H1 (cell line): ENCODE measurements around the gene CDCA5. TPM values are rescaled to one million over a fixed set of nuclear protein-coding genes. Genes with fewer than 3 reads are reported as not detected.

Experiments
- CBX5 ChIP-seq: fragments of 300-800, 300-1000 bp; sonication (generic); IDR thresholded peaks from 2 replicates; pipeline ENCODE4 v1.7.1; 2016; ENCODE audit warnings: antibody characterized with exemption, low read length, low read depth
- CHD2 ChIP-seq: IDR thresholded peaks from 2 replicates; pipeline ENCODE4 v1.6.1; 2012; ENCODE audit warnings: low read length, improper control_type of control experiment
- CTBP2 ChIP-seq: IDR thresholded peaks from 2 replicates; pipeline ENCODE4 v1.7.0; 2011; ENCODE audit warnings: borderline replicate concordance, mild to moderate bottlenecking, moderate library complexity, mixed read lengths, low read length; ENCODE audit not compliant: insufficient read depth, insufficient read length
- NRF1 ChIP-seq: IDR thresholded peaks from 2 replicates; pipeline ENCODE4 v1.6.1; 2011; ENCODE audit warnings: mild to moderate bottlenecking, low read depth, low read length, improper control_type of control experiment
- POLR2AphosphoS5 ChIP-seq: IDR thresholded peaks from 2 replicates; pipeline ENCODE4 v1.6.1; 2011; ENCODE audit warnings: low read depth, low read length
- SIRT6 ChIP-seq: IDR thresholded peaks from one replicate; pipeline ENCODE4 v1.7.1; 2012; ENCODE audit warnings: low read length, inconsistent platforms
- SIX5 ChIP-seq: IDR thresholded peaks from 2 replicates; pipeline ENCODE4 v1.6.1; 2011; ENCODE audit warnings: mild to moderate bottlenecking, low read depth, low read length
- TAF7 ChIP-seq: optimal IDR thresholded peaks from 2 replicates; pipeline ENCODE3; 2011; ENCODE audit warnings: low read depth, mild to moderate bottlenecking, inconsistent platforms, low read length, moderate library complexity, borderline replicate concordance
- TBP ChIP-seq: IDR thresholded peaks from 2 replicates; pipeline ENCODE4 v1.6.1; 2011; ENCODE audit warnings: low read depth, low read length, improper control_type of control experiment
- ZNF274 ChIP-seq: IDR thresholded peaks from 2 replicates; pipeline ENCODE4 v1.7.0; 2012; ENCODE audit warnings: low read length, borderline replicate concordance; ENCODE audit errors: extremely low read depth
- polyA plus RNA-seq, 7 experiments: library from polyadenylated mRNA; depleted of rRNA in 3 of 7; stranded (reverse) in 5 of 7; unstranded in 2 of 7; fragments of >200 nt in 5 of 7; fragments of 200-250 nt in 2 of 7; gene quantifications; 1 replicate in 5 of 7; 2 replicates in 1 of 7; 4 replicates in 1 of 7; pipeline versions ENCODE4 v1.2.1 to v1.2.3, GENCODE V29; 2011 to 2013; ENCODE audit warnings: missing spikeins in 2 of 7, mixed read lengths in 2 of 7
- total RNA-seq: library from RNA; stranded (reverse); fragmentation: NEBNext Ultra II Directional; extraction: Animal tissue kit (Norgen Biotek cat#: 25700); gene quantifications from 2 replicates; pipeline ENCODE4 v1.2.1, GENCODE V29; 2021
- TF ChIP-seq, protein P1 (sequence below): fragments of 300-600 bp; sonication (generic); IDR thresholded peaks from 2 replicates; pipeline ENCODE4 v1.7.1; 2012; ENCODE audit warnings: low read length, moderate library complexity, mild to moderate bottlenecking, inconsistent platforms; ENCODE audit not compliant: insufficient replicate concordance

The CDCA5 gene
- total and polyA plus RNA-seq, 2 of the 8 experiments (the other 6 are each of a cell fraction or from before 2014, with no cell fraction given) = 39.2 to 87.0 TPM

GRCh38 chr11:65087827-65088226, 4.0 kb upstream of the CDCA5 start (continued):
- TF ChIP-seq, protein P1, sequence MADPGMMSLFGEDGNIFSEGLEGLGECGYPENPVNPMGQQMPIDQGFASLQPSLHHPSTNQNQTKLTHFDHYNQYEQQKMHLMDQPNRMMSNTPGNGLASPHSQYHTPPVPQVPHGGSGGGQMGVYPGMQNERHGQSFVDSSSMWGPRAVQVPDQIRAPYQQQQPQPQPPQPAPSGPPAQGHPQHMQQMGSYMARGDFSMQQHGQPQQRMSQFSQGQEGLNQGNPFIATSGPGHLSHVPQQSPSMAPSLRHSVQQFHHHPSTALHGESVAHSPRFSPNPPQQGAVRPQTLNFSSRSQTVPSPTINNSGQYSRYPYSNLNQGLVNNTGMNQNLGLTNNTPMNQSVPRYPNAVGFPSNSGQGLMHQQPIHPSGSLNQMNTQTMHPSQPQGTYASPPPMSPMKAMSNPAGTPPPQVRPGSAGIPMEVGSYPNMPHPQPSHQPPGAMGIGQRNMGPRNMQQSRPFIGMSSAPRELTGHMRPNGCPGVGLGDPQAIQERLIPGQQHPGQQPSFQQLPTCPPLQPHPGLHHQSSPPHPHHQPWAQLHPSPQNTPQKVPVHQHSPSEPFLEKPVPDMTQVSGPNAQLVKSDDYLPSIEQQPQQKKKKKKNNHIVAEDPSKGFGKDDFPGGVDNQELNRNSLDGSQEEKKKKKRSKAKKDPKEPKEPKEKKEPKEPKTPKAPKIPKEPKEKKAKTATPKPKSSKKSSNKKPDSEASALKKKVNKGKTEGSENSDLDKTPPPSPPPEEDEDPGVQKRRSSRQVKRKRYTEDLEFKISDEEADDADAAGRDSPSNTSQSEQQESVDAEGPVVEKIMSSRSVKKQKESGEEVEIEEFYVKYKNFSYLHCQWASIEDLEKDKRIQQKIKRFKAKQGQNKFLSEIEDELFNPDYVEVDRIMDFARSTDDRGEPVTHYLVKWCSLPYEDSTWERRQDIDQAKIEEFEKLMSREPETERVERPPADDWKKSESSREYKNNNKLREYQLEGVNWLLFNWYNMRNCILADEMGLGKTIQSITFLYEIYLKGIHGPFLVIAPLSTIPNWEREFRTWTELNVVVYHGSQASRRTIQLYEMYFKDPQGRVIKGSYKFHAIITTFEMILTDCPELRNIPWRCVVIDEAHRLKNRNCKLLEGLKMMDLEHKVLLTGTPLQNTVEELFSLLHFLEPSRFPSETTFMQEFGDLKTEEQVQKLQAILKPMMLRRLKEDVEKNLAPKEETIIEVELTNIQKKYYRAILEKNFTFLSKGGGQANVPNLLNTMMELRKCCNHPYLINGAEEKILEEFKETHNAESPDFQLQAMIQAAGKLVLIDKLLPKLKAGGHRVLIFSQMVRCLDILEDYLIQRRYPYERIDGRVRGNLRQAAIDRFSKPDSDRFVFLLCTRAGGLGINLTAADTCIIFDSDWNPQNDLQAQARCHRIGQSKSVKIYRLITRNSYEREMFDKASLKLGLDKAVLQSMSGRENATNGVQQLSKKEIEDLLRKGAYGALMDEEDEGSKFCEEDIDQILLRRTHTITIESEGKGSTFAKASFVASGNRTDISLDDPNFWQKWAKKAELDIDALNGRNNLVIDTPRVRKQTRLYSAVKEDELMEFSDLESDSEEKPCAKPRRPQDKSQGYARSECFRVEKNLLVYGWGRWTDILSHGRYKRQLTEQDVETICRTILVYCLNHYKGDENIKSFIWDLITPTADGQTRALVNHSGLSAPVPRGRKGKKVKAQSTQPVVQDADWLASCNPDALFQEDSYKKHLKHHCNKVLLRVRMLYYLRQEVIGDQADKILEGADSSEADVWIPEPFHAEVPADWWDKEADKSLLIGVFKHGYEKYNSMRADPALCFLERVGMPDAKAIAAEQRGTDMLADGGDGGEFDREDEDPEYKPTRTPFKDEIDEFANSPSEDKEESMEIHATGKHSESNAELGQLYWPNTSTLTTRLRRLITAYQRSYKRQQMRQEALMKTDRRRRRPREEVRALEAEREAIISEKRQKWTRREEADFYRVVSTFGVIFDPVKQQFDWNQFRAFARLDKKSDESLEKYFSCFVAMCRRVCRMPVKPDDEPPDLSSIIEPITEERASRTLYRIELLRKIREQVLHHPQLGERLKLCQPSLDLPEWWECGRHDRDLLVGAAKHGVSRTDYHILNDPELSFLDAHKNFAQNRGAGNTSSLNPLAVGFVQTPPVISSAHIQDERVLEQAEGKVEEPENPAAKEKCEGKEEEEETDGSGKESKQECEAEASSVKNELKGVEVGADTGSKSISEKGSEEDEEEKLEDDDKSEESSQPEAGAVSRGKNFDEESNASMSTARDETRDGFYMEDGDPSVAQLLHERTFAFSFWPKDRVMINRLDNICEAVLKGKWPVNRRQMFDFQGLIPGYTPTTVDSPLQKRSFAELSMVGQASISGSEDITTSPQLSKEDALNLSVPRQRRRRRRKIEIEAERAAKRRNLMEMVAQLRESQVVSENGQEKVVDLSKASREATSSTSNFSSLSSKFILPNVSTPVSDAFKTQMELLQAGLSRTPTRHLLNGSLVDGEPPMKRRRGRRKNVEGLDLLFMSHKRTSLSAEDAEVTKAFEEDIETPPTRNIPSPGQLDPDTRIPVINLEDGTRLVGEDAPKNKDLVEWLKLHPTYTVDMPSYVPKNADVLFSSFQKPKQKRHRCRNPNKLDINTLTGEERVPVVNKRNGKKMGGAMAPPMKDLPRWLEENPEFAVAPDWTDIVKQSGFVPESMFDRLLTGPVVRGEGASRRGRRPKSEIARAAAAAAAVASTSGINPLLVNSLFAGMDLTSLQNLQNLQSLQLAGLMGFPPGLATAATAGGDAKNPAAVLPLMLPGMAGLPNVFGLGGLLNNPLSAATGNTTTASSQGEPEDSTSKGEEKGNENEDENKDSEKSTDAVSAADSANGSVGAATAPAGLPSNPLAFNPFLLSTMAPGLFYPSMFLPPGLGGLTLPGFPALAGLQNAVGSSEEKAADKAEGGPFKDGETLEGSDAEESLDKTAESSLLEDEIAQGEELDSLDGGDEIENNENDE = no peak
- TF ChIP-seq NRF1 (no peak), TAF7 (no peak), SIRT6 (no peak), SIX5 (no peak), CHD2 (no peak), ZNF274 (no peak), TBP (no peak), CBX5 (no peak), CTBP2 (no peak), POLR2AphosphoS5 (no peak)
